ENCODE data around the gene RDX.

Gene RDX

GRCh38 chr11:110125632-110126031 lies 170.8 kb downstream of the RDX start:
- DNase-seq: no peak

Measured in NCI-H1930 (cell line).